ENCODE measurements around the gene VARS2.

Gene VARS2

DNA sequence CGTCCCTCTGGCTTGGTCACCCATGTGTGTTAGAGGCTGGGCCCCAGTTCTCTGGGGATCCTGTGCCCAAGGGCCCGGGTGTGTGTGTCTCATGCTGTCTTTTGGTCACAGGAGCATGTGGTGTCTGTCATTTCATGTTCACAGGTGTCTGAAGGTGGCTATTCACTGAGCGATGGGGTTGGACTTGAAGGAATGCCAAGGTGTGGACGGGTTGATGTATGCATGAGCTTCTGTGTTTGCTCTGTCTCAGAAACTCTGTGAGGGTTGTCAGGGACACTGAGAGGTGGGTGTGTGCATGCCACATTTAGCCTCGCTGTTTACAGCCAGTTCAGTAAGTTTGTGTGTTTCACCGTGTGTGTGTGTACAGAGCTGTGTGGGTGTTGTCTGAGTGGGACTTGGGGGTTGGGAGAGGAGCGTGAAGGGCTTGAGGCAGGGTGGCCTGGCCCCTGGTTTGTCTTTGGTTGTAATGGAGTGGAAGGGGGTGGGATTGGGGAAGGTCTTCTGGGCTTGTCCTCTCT lies 28.5 kb upstream of the VARS2 start:
- Histone ChIP-seq H3K4me1 (ENCODE audit: low read length) (peaks cover 30% of the 10 kb centered on the region), H3K4me3 (ENCODE audit: low read length) (peak overlapping the region; percentile 83), H3K79me2 (ENCODE audit: low read length) (no peaks in the 10 kb centered on the region), H3K27me3 (ENCODE audit: low read depth, low read length) (no peaks in the 10 kb centered on the region; the same call in 1 of the 2 replicates), H2AFZ (ENCODE audit: low read depth, low read length) (no peak overlapping the region), H3K9ac (ENCODE audit: low read length) (no peak overlapping the region), H3K9me3 (ENCODE audit: insufficient read depth, low read length) (no peaks in the 10 kb centered on the region), H3K27ac (ENCODE audit: low read length) (no peak overlapping the region), H3K36me3 (replicated peaks; ENCODE audit: low read depth, low read length) (no peaks in the 10 kb centered on the region), H3K4me2 (ENCODE audit: low read length) (peak overlapping the region; percentile 98), H4K20me1 (ENCODE audit: insufficient read depth, low read length) (no peaks in the 10 kb centered on the region)
- TF ChIP-seq CTCF (IDR thresholded peaks at IDR 0.05; ENCODE audit: low read depth, low read length) (no peak), EZH2phosphoT487 (IDR thresholded peaks at IDR 0.05; ENCODE audit: low read depth) (no peak)

DNA sequence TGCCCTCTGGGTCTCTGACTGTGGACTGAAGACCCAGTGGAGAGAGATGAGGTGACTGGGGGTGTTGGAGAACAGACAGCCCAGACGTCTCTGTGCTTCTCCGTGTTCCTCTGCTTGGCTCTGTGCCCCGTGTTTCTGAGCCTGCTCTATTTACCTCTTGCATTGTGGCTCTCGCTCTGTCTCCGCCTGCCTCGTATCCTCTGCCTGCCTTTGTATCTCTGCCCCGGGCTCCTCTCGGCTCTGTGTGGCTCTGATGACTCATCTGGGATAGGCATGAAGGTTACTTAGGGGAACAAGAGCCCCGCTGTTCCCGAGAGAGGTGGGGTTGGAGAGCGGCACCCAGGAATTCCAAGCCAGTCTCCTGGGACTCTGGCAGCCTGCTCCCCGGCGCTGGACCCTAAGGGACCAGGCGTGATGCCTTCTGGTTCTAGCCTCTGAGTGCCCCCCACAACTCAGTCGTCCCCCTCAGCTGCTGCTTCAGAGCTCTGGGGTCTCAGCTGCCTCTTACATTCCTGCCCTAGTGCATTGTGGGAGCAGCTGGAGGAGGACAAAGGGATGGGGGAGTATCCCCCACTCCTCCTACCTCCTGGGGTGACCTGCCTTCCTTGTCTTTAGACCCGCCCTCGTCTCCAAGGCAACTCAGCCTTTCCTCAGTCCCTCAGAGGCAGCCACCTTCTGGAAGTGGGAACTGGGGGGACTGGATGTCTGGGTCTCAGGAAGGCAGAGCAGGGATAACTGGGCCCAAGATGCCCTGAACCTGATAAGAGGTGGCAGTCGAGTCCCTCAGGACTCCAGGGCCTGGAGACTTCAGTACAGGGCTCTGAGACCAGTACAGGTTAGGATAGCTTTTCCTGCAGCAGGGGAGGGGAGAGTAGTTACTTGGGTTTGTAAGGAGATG lies 27.8 kb upstream of the VARS2 start:
- Histone ChIP-seq H3K9me3 (ENCODE audit: insufficient read depth, low read length) (no peaks in the 10 kb centered on the region), H3K36me3 (replicated peaks; ENCODE audit: low read depth, low read length) (no peaks in the 10 kb centered on the region), H3K27me3 (ENCODE audit: low read depth, low read length) (no peaks in the 10 kb centered on the region; the same call in 1 of the 2 replicates), H3K79me2 (ENCODE audit: low read length) (no peaks in the 10 kb centered on the region), H3K4me1 (ENCODE audit: low read length) (peaks cover 30% of the 10 kb centered on the region), H4K20me1 (ENCODE audit: insufficient read depth, low read length) (no peaks in the 10 kb centered on the region), H3K27ac (ENCODE audit: low read length) (no peak overlapping the region), H3K4me3 (ENCODE audit: low read length) (no peak overlapping the region), H3K4me2 (ENCODE audit: low read length) (no peak overlapping the region), H2AFZ (ENCODE audit: low read depth, low read length) (no peak overlapping the region), H3K9ac (ENCODE audit: low read length) (no peak overlapping the region)
- TF ChIP-seq EZH2phosphoT487 (IDR thresholded peaks at IDR 0.05; ENCODE audit: low read depth) (no peak), CTCF (IDR thresholded peaks at IDR 0.05; ENCODE audit: low read depth, low read length) (no peak)

DNA sequence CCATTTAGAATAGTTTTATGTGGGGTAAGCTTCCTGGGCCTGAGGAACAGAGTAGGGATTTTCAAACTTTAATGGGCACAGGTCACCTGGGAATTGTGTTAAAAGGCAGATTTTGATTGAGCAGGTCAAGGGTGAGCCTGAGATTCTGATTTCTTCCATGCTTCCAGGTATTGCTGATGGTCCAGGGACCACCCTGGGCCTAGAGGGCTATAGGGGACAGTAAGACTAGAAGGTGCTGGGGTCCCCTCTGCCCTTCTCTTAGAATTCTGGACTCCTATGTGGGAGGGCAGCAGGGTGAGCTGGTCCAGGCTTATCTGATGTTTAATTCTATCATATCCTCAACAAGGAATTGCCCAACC lies 27.2 kb upstream of the VARS2 start:
- no peaks in the 10 kb centered on the region; the same call in 1 of the 2 replicates for H3K27me3 ChIP-seq (ENCODE audit: low read depth, low read length)
- no peaks in the 10 kb centered on the region for H3K79me2 ChIP-seq (ENCODE audit: low read length)
- H4K20me1 ChIP-seq (ENCODE audit: insufficient read depth, low read length): no peaks in the 10 kb centered on the region
- no peaks in the 10 kb centered on the region for H3K36me3 ChIP-seq (replicated peaks; ENCODE audit: low read depth, low read length)
- H2AFZ ChIP-seq (ENCODE audit: low read depth, low read length): no peak overlapping the region
- H3K9ac ChIP-seq (ENCODE audit: low read length): no peak overlapping the region
- H3K27ac ChIP-seq (ENCODE audit: low read length): no peak overlapping the region
- no peaks in the 10 kb centered on the region for H3K9me3 ChIP-seq (ENCODE audit: insufficient read depth, low read length)
- H3K4me2 ChIP-seq (ENCODE audit: low read length): no peak overlapping the region
- H3K4me1 ChIP-seq (ENCODE audit: low read length): peaks cover 28% of the 10 kb centered on the region
- TF ChIP-seq EZH2phosphoT487 (IDR thresholded peaks at IDR 0.05; ENCODE audit: low read depth) (no peak), CTCF (IDR thresholded peaks at IDR 0.05; ENCODE audit: low read depth, low read length) (no peak)
- H3K4me3 ChIP-seq (ENCODE audit: low read length): no peak overlapping the region
